CD1c-positive myeloid dendritic cell (primary cell): ENCODE results near the gene AOC1.

Source experiments
- DNase-seq: peaks from one replicate; pipeline ENCODE4 v3.0.0-alpha.2; 2016; ENCODE audit errors: extremely low spot score

Gene AOC1

GRCh38 chr7:150857276-150858055 lies 5.1 kb downstream of the AOC1 start:
- no peak for DNase-seq

- DNase-seq, result no peak
These were observed 6.2 kb downstream of the AOC1 start for GRCh38 chr7:150858236-150859197.

GRCh38 chr7:150860291-150860977 lies 8.1 kb downstream of the AOC1 start:
- no peak for DNase-seq

GRCh38 chr7:150860978-150861295 lies 8.6 kb downstream of the AOC1 start:
- DNase-seq, result no peak

- no peak for DNase-seq
These were observed 10.0 kb downstream of the AOC1 start for GRCh38 chr7:150862356-150862755.

GRCh38 chr7:150863946-150864345 lies 11.6 kb downstream of the AOC1 start:
- no peak for DNase-seq

- DNase-seq, result no peak
These were observed 14.7 kb downstream of the AOC1 start for GRCh38 chr7:150866932-150867564.

- no peak for DNase-seq
These were observed 15.3 kb downstream of the AOC1 start for GRCh38 chr7:150867605-150868004.

GRCh38 chr7:150869467-150869866 lies 17.1 kb downstream of the AOC1 start:
- no peak for DNase-seq

- DNase-seq, result no peak
These were observed 19.3 kb downstream of the AOC1 start for GRCh38 chr7:150871601-150872000.

- DNase-seq, result no peak
These were observed 22.3 kb downstream of the AOC1 start for GRCh38 chr7:150874401-150875198.

- no peak for DNase-seq
These were observed 23.5 kb downstream of the AOC1 start for GRCh38 chr7:150875791-150876190.

GRCh38 chr7:150876817-150877526 lies 24.7 kb downstream of the AOC1 start:
- DNase-seq, result peak; percentile 78

GRCh38 chr7:150877536-150877935 lies 25.2 kb downstream of the AOC1 start:
- DNase-seq, result no peak

GRCh38 chr7:150879345-150879744 lies 27.0 kb downstream of the AOC1 start:
- DNase-seq, result no peak

GRCh38 chr7:150881189-150881588 lies 28.9 kb downstream of the AOC1 start:
- DNase-seq, result no peak

GRCh38 chr7:150890853-150891584 lies 38.7 kb downstream of the AOC1 start:
- DNase-seq, result no peak

GRCh38 chr7:150891740-150892139 lies 39.4 kb downstream of the AOC1 start:
- DNase-seq, result no peak

- no peak for DNase-seq
These were observed 43.5 kb downstream of the AOC1 start for GRCh38 chr7:150895809-150896208.
